HG03342 (cell line): ENCODE measurements around the gene RASSF8.
A peak's percentile ranks its signal among the peaks of the same experiment; 100 is the strongest.

Experiments
- ATAC-seq: cut with Tn5 transposase; IDR thresholded peaks from one replicate; pipeline ENCODE4 v1.9.1; 2021; ENCODE audit warnings: mild to moderate bottlenecking, moderate library complexity; ENCODE audit not compliant: unreplicated experiment

RASSF8 gene

GRCh38 chr12:26122681-26123481, 164.4 kb downstream of the RASSF8 start:
- no peak for ATAC-seq

DNA sequence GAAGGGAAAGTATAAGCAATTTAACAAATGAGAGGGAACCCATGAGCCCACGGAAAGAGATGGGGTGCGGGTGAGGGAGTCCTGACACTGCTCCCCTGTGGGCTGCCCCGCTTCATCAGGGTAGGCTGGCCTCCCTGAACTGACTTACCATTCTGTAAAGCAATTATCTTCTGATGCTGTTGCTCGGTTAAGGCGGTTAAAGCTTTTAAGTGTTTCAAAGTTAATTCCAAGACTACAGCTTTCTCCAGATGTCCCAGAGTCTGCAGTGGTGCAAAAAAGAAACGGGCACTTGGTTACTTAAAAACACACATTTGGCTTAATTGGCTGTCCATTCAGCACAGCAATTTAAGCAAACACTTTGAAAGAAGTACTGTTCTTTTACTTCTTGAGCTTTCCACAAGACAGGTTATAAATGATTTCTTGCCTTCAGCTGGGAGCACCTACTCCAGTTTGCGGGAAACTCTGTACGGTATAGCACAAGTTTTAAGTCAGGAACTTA, 165.0 kb downstream of the RASSF8 start:
- ATAC-seq = no peak

- no peak for ATAC-seq
Observed at GRCh38 chr12:26124446-26125399, 166.2 kb downstream of the RASSF8 start, which contains the start of gene BHLHE41. Gene BHLHE41, minus strand, starts transcription at chr12:26125037. Its CDS starts 258 bp downstream, at chr12:26124779.

GRCh38 chr12:26125400-26126339, 167.2 kb downstream of the RASSF8 start:
- ATAC-seq = peak; percentile 28

DNA sequence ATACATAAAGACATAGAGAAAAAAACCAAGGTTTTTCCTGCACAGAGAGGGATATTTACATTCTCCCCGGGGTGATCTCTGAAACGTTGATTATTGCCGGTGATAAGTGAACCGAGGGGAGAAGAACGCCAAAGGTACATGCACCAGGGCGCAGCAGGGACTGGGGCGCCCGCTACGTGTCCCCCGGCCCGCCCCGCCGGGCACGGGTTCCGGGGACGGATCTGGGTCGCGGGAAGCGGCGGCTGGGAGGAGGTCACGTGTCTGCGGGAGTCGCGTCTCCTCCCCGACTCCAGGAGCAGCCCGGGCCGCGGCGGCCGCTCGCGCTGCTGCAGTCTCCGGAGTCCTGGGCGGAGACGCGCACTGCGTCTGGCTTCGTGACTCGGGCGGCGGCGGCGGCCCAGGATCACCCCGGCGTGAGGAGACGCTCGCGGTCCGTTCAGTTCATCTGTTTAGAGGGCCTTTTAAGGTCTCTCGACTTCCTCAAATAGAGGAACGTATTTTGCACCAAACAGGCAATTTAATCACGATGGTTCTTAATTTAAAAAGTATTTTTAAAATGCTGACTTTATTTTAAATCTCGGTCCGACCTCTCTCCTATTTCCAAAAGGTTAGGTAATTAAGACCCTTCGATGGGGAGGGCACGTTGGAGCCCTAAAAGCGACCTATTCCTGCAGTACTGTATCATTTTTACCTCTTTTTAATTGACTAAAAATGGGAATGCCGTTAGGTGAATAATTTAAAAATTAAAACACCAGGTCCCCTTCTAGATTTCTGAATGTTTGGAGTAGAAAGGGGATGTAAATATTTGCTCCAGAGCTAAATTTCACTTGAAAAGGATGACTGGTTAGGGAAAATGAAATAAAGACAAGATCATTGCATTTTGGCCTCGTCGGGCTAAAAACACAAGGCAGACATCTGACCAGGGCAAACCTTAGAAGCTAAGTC, 168.1 kb downstream of the RASSF8 start:
- ATAC-seq = peak; percentile 37

- ATAC-seq = no peak
Observed at GRCh38 chr12:26127404-26127803, 168.9 kb downstream of the RASSF8 start.

GRCh38 chr12:26128168-26128567, 169.7 kb downstream of the RASSF8 start:
- no peak for ATAC-seq
